A549 (cell line): Measurements from ENCODE around the gene GORASP1. TPM values are rescaled to one million over a fixed set of nuclear protein-coding genes. Genes with fewer than 3 reads are reported as not detected.
A peak's percentile ranks its signal among the peaks of the same experiment; 100 is the strongest.

ENCODE experiments used
- ATAC-seq, 2 experiments: fragments of 200-7000 bp in 1 of 2; fragments of >200 bp in 1 of 2; cut with Nextera tagmentation in 1 of 2; cut with Tn5 transposase in 1 of 2; 3 replicates each; pipeline versions ENCODE4 v1.8.0 to v1.9.1; 2018 to 2020; ENCODE audit warnings: mild to moderate bottlenecking in 1 of 2, moderate library complexity in 1 of 2
- CTCF ChIA-PET: fragments of 300-600 bp; sonication (Branson Sonifier 250); formaldehyde crosslinking; extraction: SDS; loops from one replicate; lab custom pipeline; 2021; ENCODE audit warnings: antibody characterized with exemption, inconsistent platforms; lab: Yijun Ruan, JAX
- POLR2A ChIA-PET: fragments of 350-600 bp; formaldehyde crosslinking; extraction: SDS; loops from one replicate; lab custom pipeline; 2021; ENCODE audit warnings: antibody characterized with exemption, inconsistent platforms; lab: Yijun Ruan, JAX
- DNase-seq, 2 experiments: peaks; one replicate each; pipeline versions ENCODE4 v3.0.0 to v3.0.0-alpha.2; 2011 to 2016; ENCODE audit warnings: low read depth in 1 of 2, low spot score in 1 of 2
- FAIRE-seq: peaks from 2 replicates; lab custom pipeline; 2011; peaks lifted over from hg19 to GRCh38; lab: Jason Lieb, UNC
- H3K27ac ChIP-seq, 2 experiments: fragments of >200 bp; sonication (Bioruptor Twin); formaldehyde crosslinking; 3 replicates each; pipeline ENCODE4 v1.5.1; 2016 to 2017
- H3K4me1 ChIP-seq: fragments of >200 bp; sonication (Bioruptor Twin); formaldehyde crosslinking; 3 replicates; pipeline ENCODE4 v1.6.1; 2016
- H3K4me2 ChIP-seq: fragments of >200 bp; sonication (Bioruptor Twin); formaldehyde crosslinking; 3 replicates; pipeline ENCODE4 v1.6.1; 2016
- H3K4me3 ChIP-seq: fragments of >200 bp; sonication (Bioruptor Twin); formaldehyde crosslinking; 3 replicates; pipeline ENCODE4 v1.5.1; 2016
- H3K9me3 ChIP-seq: fragments of >200 bp; sonication (Bioruptor Twin); formaldehyde crosslinking; 3 replicates; pipeline ENCODE4 v1.6.1; 2016
- CHD4 ChIP-seq: fragments of 200-600 bp; sonication (generic); IDR thresholded peaks from 2 replicates; pipeline ENCODE4 v1.6.1; 2016; ENCODE audit warnings: antibody characterized with exemption, mild to moderate bottlenecking, borderline replicate concordance
- EHMT2 ChIP-seq: fragments of 200-600 bp; sonication (generic); IDR thresholded peaks from 2 replicates; pipeline ENCODE4 v1.6.1; 2016; ENCODE audit warnings: antibody characterized with exemption, low read depth, mild to moderate bottlenecking, moderate library complexity
- HEYL ChIP-seq: fragments of 250-450 bp; sonication (Bioruptor Pico); IDR thresholded peaks from 2 replicates; pipeline ENCODE4 v1.8.0; 2021; ENCODE audit warnings: mild to moderate bottlenecking, moderate library complexity
- HOXB13 ChIP-seq: fragments of 250-450 bp; sonication (Bioruptor Pico); IDR thresholded peaks from 2 replicates; pipeline ENCODE4 v1.5.0; 2020; ENCODE audit warnings: low read depth, mild to moderate bottlenecking, moderate library complexity
- JUNB ChIP-seq: fragments of >200 bp; sonication (Bioruptor Twin); formaldehyde crosslinking; IDR thresholded peaks from 2 replicates; pipeline ENCODE4 v1.6.1; 2016
- NPAS2 ChIP-seq: fragments of 250-450 bp; sonication (Bioruptor Pico); IDR thresholded peaks from 2 replicates; pipeline ENCODE4 v1.8.0; 2022; ENCODE audit warnings: mild to moderate bottlenecking, moderate library complexity, borderline replicate concordance
- POLR2A ChIP-seq: IDR thresholded peaks from 2 replicates; pipeline ENCODE4 v1.6.1; 2012; ENCODE audit warnings: mild to moderate bottlenecking, low read length
- POLR2AphosphoS2 ChIP-seq: conservative IDR thresholded peaks from 2 replicates; pipeline ENCODE4 v1.6.1; 2012; ENCODE audit warnings: low read length, improper control_type of control experiment, inconsistent platforms
- SMC3 ChIP-seq: fragments of >200 bp; sonication (Bioruptor Twin); formaldehyde crosslinking; IDR thresholded peaks from 3 replicates; pipeline ENCODE4 v1.6.1; 2018; ENCODE audit warnings: inconsistent platforms
- WGBS: methylation state at CpG from one replicate; pipeline ENCODE4 v1.1.6; 2017; ENCODE audit errors: missing lambda C conversion rate; 5-methylcytosine and 5-hydroxymethylcytosine counted together
- polyA plus RNA-seq, 4 experiments: library from polyadenylated mRNA; depleted of rRNA in 3 of 4; stranded (reverse); fragments of >200 nt; fragmentation: RNase III in 1 of 4; extraction: RNeasy Plus Mini Kit Qiagen cat#74134 plus additional on column Dnase treatment in 1 of 4; gene quantifications; 2 replicates in 3 of 4; 3 replicates in 1 of 4; pipeline ENCODE4 v1.2.3, GENCODE V29; 2011 to 2017
- TF ChIP-seq, protein P1 (sequence below): fragments of >200 bp; sonication (Bioruptor Twin); formaldehyde crosslinking; IDR thresholded peaks from 3 replicates; pipeline ENCODE4 v1.6.1; 2016
- TF ChIP-seq, protein P2 (sequence below): fragments of 250-450 bp; sonication (Bioruptor Pico); IDR thresholded peaks from 2 replicates; pipeline ENCODE4 v1.5.0; 2021; ENCODE audit warnings: mild to moderate bottlenecking, moderate library complexity, borderline replicate concordance
- TF ChIP-seq, protein P3 (sequence below): fragments of 200-600 bp; sonication (generic); IDR thresholded peaks from 2 replicates; pipeline ENCODE4 v1.6.1; 2016; ENCODE audit warnings: antibody characterized with exemption, mild to moderate bottlenecking, moderate library complexity

Gene GORASP1
- polyA plus RNA-seq, 2 of the 4 experiments (the other 2 are of a cell fraction), result 30.3 to 32.3 TPM

DNA sequence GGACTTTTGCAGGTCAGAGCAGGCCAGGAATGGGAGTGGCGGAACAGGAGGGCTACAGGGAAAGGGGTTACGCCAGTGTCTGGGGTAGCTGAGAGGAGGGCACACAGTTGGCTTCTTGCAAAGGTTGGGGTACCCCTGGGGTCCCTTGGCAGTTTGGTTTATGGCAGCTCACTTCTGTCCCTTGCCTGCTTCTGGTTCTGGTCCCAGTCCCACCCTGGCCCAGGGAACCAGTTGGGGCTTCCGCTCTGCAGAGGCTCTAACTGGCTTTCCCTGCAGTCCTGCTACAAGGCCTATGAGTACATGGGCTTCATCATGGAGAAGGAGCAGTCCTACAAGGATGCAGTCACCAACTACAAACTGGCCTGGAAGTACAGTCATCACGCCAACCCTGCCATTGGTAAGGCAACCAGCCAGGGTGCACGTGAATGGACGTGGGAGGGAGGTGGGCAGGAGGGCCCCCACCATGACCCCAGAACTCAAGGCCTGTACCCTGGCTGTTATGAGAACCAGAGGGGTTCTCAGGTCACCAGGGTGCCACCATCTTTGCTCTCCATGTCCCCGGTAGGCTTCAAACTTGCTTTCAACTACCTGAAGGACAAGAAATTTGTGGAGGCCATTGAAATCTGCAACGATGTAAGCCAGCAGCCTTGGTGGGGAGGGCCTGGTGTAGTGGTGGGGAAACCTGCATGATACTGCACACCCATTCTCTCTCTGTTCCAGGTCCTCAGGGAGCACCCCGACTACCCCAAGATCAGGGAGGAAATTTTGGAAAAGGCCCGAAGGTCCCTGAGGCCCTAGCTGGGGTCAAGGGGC lies 30.8 kb upstream of the GORASP1 start:
- no peak overlapping the region for H3K4me2 ChIP-seq
- FAIRE-seq, result no peak
- H3K27ac ChIP-seq, result no peak overlapping the region
- TF ChIP-seq POLR2AphosphoS2, result peak; percentile 48; the same call in 1 of the 2 replicates
- no peak for TF ChIP-seq HOXB13 (CRISPR knock-in tag)
- no peak for TF ChIP-seq NPAS2
- TF ChIP-seq JUNB, result no peak
- no peak for TF ChIP-seq CHD4
- TF ChIP-seq SMC3, result no peak
- TF ChIP-seq, all 56 proteins: peak for 1
- no peak overlapping the region for H3K4me3 ChIP-seq
- ATAC-seq (peak; percentile 1 to 2; a peak in 2 of 6 replicates), DNase-seq (no peak)
- 93% methylated on average over 9 of the region's 10 CpGs for WGBS
- ChIA-PET POLR2A (no interaction called here), CTCF (interaction anchor here (1.0 to 2.1 kb wide), 5 partner anchors 11 to 154 kb away, joined by 3 to 9 read pairs (median 5); partner anchors contain the start of gene XIRP1)
- no peaks in the 10 kb centered on the region for H3K9me3 ChIP-seq
- H3K4me1 ChIP-seq, result peaks cover 27% of the 10 kb centered on the region

DNA sequence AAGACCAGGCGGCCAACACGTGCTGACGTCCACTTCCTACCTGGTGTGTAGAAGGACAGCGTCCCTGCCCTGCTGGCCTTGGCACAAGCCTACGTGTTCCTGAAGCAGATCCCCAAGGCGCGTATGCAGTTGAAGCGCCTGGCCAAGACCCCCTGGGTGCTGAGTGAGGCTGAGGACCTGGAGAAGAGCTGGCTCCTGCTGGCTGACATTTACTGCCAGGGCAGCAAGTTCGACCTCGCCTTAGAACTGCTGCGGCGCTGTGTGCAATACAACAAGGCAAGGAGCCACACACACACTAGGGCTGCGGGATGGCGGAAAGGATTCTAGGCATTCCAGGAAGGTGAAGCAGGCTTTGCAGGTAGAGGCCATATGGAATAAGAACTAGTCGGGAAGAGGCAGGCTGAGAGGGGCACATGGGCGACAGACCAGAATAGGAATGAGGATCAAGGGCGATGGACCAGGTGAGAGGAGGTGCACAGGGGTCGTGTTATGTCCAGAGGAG lies 30.1 kb upstream of the GORASP1 start:
- WGBS, result 93% methylated on average over 11 of the region's 18 CpGs
- ChIA-PET POLR2A (no interaction called here), CTCF (interaction anchor here (1.7 to 2.1 kb wide), 3 partner anchors 12 to 151 kb away, joined by 5 to 9 read pairs (median 7); partner anchors contain the start of gene XIRP1)
- FAIRE-seq (no peak), DNase-seq (no peak), ATAC-seq (no peak; a peak in 2 of 6 replicates)
- Histone ChIP-seq H3K9me3 (no peaks in the 10 kb centered on the region), H3K27ac (no peak overlapping the region), H3K4me1 (peaks cover 20% of the 10 kb centered on the region), H3K4me2 (no peak overlapping the region), H3K4me3 (no peak overlapping the region)
- TF ChIP-seq, protein P1, sequence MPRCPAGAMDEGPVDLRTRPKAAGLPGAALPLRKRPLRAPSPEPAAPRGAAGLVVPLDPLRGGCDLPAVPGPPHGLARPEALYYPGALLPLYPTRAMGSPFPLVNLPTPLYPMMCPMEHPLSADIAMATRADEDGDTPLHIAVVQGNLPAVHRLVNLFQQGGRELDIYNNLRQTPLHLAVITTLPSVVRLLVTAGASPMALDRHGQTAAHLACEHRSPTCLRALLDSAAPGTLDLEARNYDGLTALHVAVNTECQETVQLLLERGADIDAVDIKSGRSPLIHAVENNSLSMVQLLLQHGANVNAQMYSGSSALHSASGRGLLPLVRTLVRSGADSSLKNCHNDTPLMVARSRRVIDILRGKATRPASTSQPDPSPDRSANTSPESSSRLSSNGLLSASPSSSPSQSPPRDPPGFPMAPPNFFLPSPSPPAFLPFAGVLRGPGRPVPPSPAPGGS, result no peak
- TF ChIP-seq HEYL (no peak), EHMT2 (no peak), NPAS2 (no peak), POLR2A (no peak)
- TF ChIP-seq, protein P2, sequence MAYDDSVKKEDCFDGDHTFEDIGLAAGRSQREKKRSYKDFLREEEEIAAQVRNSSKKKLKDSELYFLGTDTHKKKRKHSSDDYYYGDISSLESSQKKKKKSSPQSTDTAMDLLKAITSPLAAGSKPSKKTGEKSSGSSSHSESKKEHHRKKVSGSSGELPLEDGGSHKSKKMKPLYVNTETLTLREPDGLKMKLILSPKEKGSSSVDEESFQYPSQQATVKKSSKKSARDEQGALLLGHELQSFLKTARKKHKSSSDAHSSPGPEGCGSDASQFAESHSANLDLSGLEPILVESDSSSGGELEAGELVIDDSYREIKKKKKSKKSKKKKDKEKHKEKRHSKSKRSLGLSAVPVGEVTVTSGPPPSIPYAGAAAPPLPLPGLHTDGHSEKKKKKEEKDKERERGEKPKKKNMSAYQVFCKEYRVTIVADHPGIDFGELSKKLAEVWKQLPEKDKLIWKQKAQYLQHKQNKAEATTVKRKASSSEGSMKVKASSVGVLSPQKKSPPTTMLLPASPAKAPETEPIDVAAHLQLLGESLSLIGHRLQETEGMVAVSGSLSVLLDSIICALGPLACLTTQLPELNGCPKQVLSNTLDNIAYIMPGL (CRISPR knock-in tag), result no peak
- TF ChIP-seq, protein P3, sequence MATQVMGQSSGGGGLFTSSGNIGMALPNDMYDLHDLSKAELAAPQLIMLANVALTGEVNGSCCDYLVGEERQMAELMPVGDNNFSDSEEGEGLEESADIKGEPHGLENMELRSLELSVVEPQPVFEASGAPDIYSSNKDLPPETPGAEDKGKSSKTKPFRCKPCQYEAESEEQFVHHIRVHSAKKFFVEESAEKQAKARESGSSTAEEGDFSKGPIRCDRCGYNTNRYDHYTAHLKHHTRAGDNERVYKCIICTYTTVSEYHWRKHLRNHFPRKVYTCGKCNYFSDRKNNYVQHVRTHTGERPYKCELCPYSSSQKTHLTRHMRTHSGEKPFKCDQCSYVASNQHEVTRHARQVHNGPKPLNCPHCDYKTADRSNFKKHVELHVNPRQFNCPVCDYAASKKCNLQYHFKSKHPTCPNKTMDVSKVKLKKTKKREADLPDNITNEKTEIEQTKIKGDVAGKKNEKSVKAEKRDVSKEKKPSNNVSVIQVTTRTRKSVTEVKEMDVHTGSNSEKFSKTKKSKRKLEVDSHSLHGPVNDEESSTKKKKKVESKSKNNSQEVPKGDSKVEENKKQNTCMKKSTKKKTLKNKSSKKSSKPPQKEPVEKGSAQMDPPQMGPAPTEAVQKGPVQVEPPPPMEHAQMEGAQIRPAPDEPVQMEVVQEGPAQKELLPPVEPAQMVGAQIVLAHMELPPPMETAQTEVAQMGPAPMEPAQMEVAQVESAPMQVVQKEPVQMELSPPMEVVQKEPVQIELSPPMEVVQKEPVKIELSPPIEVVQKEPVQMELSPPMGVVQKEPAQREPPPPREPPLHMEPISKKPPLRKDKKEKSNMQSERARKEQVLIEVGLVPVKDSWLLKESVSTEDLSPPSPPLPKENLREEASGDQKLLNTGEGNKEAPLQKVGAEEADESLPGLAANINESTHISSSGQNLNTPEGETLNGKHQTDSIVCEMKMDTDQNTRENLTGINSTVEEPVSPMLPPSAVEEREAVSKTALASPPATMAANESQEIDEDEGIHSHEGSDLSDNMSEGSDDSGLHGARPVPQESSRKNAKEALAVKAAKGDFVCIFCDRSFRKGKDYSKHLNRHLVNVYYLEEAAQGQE, result no peak
